Right lung (tissue), 5 donors: ENCODE results near the gene GABBR2. TPM values are rescaled to one million over a fixed set of nuclear protein-coding genes. Genes with fewer than 3 reads are reported as not detected.

Source experiments
- DNase-seq, 2 donors: peaks; one replicate each; pipeline ENCODE4 v3.0.0-alpha.2; 2013
- polyA plus RNA-seq, 5 donors: library from polyadenylated mRNA; unstranded; fragments of 120-200 nt; gene quantifications; one replicate each; pipeline versions ENCODE4 v1.2.1 to v1.2.3, GENCODE V29; 2013; ENCODE audit warnings: inconsistent platforms in 1 of 5, low replicate concordance in 1 of 5; ENCODE audit not compliant: insufficient read length in 5 of 5, insufficient read depth in 1 of 5

GABBR2 gene
- polyA plus RNA-seq, 5 donors, result 0.48 to 1.4 (median 0.99) TPM

GRCh38 chr9:98541684-98542230 is 167.0 kb downstream of the GABBR2 start:
- no peak for DNase-seq

GRCh38 chr9:98540476-98540875 is 168.3 kb downstream of the GABBR2 start:
- no peak for DNase-seq

- no peak for DNase-seq
Observed at GRCh38 chr9:98539954-98540353, 168.8 kb downstream of the GABBR2 start.

GRCh38 chr9:98538626-98539031 is 170.1 kb downstream of the GABBR2 start:
- peak; percentile 43 to 50 for DNase-seq

- DNase-seq, result no peak
Observed at GRCh38 chr9:98538203-98538602, 170.5 kb downstream of the GABBR2 start.

- DNase-seq, result no peak
Observed at GRCh38 chr9:98536542-98537173, 172.1 kb downstream of the GABBR2 start.

- DNase-seq, result no peak
Observed at GRCh38 chr9:98533866-98534265, 174.9 kb downstream of the GABBR2 start.

DNA sequence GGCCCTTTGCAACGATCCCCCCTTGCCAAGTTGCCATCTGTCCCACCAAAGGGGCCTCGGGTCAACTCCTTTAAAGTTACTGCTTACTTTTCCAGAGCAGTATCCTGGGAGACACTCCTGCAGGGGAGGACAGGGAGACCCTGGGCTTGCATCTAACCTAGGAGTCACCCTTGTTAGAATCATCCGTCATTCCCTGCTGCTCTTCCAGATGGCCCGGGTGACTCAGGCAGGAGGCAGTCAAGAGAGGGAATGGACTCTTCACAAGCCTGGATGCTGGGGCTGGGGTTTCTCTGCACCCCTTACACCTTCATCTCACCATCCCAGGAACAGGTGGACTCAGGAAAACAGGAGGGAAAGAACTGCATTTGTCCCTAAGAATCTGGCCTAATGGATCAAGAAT is 175.6 kb downstream of the GABBR2 start:
- DNase-seq, result no peak

DNA sequence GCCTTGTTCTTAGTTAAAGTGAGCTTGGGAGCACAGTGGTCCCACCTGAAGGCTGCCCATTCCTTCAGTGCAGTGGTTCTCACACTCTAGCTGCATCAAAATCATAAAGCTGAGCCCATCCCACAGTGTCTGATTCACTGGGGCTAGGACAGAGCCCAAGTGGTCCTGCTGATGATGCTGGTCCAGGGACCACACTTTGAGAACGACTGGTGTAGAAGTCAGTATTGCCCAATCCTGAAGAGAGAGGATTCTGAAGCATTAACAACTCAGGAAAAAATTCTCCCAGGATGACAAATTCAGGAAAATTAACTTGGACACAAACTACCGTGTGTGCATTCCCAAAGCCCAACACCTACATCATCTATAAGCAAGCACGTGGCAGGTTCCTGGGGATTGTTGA is 176.2 kb downstream of the GABBR2 start:
- DNase-seq, result no peak

DNA sequence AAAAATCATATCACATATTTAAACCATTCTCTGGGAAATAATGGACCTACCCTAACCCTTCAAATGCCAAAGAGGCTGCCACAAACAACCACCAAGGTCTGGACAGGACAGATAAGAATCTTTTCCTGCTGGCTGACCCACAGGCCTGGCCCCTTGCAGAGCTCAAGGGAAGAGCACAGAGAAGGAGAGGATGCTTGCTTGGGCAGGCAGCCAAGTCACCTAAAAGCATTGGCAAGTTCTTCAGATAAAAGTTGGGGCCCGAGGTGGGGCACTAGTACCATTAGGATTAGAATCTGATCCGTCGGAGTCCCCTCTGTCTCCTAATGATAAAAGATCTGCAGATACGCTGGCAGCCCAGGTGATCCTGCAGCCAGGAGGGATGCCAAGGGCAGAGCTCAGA is 176.6 kb downstream of the GABBR2 start:
- no peak for DNase-seq

GRCh38 chr9:98530806-98531386 is 177.8 kb downstream of the GABBR2 start:
- no peak for DNase-seq

DNA sequence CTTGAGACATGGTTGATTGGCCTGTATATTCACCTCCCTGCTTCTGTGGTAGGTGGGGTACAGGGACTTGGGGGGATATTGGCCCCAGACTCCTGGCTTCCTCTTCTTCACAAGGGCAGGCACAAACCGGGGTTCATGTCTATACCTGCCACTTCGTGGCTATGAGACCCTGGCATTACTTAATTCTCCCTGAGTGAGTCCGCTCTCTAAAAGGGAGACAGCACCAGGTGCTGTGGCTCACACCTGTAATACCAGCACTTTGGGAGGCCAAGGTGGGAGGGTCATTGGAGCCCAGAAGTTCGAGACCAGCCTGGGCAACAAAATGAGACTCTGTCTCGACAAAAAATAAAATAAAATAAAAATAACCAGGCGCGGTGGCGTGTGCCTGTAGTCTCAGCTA is 178.5 kb downstream of the GABBR2 start:
- DNase-seq, result no peak

DNA sequence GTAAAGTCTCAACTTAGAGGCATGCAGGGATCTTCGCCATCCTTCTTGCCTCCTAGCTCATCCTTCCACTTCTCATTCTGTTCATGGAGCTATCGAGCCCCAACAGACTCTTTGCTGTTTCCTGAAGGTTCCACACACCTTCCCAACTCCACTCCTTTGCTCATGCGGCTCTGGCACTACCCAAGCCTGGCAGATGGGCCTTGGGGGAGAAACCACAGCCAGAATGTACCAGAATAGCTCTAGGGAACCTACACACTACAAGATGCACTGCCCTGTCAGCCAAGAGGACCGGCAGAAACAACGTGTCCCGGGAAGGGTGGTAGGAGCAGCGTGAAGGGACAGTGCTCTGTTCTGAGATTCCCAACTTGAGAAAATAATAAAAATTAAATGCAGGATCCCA is 178.9 kb downstream of the GABBR2 start:
- DNase-seq, result no peak

DNA sequence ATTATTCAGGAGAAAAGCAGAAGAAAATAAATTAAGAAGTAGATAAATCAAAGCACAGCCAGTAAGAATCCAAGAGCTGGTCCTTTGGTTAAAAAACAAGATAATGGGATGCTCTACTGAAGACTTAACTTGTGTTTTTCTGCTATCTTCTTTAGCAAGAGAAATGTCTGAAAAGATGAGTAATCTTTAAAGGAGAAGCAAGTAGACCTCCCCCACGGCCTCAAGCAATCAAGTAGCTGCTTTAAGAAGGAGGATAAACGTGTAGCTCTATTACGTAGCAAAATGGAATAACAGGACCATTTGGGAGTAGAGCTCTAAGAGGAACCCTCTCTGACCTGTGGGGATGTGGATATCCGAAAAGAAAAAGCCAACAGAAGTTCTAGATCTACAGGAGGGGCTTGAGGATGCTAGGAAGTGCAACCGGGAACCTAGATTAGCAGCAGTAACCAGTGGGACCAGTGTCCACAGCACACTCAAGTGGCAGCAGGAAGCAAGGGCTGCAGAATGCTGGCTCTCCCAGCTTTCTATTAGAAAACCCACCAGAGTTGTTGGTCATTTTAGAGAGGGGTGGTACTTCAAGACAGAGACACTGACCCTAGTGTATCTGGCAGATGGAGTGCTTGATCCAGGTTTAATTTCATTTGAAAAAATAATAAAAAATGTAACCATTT is 185.4 kb downstream of the GABBR2 start:
- DNase-seq, result no peak

- DNase-seq, result no peak
Observed at GRCh38 chr9:98522487-98522886, 186.2 kb downstream of the GABBR2 start.

DNA sequence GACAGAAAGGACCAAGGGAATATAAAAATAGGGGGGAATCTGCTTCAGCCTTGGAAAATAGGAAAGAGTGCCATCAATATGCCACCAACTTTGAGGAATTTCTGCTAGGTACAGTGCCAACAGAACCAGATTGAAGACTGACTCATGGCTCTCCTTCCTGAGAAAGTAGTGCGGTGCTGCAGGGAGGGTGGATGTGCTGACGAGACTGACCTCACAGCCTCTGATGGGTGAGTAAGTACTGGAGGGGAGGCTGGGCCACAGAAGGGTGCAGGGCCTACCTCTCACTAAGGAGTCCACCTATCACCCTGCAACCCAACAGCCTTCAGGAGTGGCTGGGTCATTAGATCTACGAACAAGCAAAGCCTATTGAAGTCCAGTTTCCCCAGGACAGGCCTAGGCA is 187.6 kb downstream of the GABBR2 start:
- no peak for DNase-seq

GRCh38 chr9:98520221-98520960 is 188.3 kb downstream of the GABBR2 start:
- no peak for DNase-seq

DNA sequence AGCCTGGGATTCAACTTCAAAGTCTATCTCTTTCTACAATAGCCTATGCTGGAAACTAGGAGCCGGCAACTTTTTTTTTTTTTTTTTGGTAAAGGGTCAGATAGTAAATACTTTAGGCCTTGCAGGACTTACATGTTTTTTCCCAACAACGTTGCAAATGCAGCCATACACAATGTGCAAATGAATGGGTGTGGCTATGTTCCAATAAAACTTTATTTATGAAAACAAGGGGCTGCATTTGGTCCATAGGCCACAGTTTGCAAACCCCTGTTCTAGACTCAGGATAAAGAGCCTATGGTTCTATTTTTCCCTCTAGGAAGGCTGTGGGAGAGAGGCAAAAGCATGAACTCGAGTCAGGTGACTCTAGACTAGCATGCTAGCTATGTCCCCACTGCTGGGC is 189.1 kb downstream of the GABBR2 start:
- no peak for DNase-seq

DNA sequence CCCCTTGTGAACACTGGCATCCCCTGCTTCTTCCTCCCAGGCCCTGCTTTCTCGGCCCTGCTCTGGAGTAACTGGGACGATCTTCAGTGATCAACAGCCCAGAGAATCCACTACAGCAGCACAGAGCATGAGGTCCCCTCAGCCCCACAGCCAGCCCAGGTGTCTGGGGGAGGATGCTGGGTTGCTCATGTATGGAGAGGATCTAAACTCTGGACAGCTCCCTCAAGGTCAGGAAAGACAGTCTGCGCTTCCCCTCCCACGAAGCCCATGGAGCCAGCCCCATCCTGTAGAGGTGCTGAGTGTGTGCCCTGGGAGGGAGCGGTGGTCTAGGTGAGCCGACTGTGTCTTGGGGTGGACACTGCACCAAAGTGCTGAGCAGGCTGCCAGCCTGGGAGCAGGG is 190.2 kb downstream of the GABBR2 start:
- DNase-seq, result no peak

- DNase-seq, result no peak
Observed at GRCh38 chr9:98517761-98518160, 191.0 kb downstream of the GABBR2 start.

DNA sequence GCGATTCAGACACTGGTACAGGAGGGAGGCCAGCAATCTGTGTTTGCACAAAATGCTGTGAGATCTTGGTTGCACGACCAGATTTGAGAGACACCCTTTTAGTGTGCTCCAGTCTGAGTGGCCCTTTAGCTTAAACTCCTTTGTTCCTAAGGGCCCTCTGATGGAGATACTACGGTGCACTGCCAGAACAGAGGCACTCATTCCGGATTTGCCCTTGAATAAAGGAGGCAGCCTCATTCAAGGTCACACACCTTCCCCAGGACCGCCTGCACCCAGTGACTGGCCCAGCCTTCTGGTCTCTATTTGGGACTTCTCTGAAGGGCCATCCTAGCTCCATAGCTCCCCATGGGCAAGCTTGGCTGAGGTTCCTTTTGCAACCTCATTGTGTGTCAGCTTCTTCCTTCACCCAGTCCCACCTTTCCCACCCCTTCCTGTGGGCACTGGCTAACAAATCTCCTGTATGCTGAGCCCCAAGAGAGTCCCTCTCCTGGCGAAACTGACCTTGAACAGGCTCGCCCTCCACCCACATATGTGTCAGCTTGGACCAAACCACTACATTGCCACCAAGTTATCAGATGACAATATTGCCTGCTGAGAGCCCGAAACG is 191.7 kb downstream of the GABBR2 start:
- no peak for DNase-seq
